Peyer's patch (tissue), 4 donors: ENCODE measurements around the gene C10orf67.

Experiments used
- POLR2A ChIP-seq, 2 donors: fragments of 450-650 bp; IDR thresholded peaks; one replicate each; pipeline ENCODE4 v1.5.1; 2017; ENCODE audit warnings: antibody characterized with exemption in 2 of 2, mild to moderate bottlenecking in 2 of 2, moderate library complexity in 2 of 2
- TF ChIP-seq, protein P1 (sequence below), 6 experiments: fragments of 450-650 bp in 4 of 6; fragments of 200-600 bp in 2 of 6; sonication (generic) in 1 of 6; IDR thresholded peaks; one replicate each; pipeline ENCODE4 v1.5.1; 2017 to 2019; ENCODE audit warnings: antibody characterized with exemption in 6 of 6, mild to moderate bottlenecking in 3 of 6, moderate library complexity in 1 of 6

DNA sequence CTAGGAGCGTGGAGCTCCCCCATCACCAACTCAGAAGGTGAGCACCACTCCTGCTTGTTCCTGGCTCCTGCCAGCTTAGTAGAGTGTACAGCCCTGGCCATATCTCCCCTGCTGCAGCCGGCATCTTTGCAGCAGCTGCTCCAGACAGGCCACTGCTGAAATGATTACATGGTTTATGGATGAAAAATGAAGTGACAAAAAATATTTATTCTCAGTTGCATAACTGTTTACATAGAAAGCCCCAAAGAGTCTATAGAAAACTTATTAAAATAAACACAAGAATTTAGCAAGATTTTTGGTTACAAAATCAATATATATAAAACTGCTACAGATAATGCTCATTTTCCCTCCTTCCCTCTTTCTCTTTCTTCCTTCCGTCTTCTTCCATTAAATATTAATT, 27.2 kb downstream of the C10orf67 start:
- TF ChIP-seq, protein P1, sequence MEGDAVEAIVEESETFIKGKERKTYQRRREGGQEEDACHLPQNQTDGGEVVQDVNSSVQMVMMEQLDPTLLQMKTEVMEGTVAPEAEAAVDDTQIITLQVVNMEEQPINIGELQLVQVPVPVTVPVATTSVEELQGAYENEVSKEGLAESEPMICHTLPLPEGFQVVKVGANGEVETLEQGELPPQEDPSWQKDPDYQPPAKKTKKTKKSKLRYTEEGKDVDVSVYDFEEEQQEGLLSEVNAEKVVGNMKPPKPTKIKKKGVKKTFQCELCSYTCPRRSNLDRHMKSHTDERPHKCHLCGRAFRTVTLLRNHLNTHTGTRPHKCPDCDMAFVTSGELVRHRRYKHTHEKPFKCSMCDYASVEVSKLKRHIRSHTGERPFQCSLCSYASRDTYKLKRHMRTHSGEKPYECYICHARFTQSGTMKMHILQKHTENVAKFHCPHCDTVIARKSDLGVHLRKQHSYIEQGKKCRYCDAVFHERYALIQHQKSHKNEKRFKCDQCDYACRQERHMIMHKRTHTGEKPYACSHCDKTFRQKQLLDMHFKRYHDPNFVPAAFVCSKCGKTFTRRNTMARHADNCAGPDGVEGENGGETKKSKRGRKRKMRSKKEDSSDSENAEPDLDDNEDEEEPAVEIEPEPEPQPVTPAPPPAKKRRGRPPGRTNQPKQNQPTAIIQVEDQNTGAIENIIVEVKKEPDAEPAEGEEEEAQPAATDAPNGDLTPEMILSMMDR (IDR thresholded peaks at IDR 0.05), result no peak
- TF ChIP-seq POLR2A (IDR thresholded peaks at IDR 0.05), result no peak
